Stimulated activated CD8-positive, alpha-beta memory T cell treated with anti-CD3 and anti-CD28 coated beads, Interleukin-12 subunit alpha, Interleukin-12 subunit beta, amount 100 ng/mL, for 4 hours (primary cell): ENCODE measurements around the gene ZNF576.
A peak's percentile ranks its signal among the peaks of the same experiment; 100 is the strongest.
"Not testable (repeated sequence)": the region's sequence is repeated elsewhere in the genome, so short reads cannot be mapped to it uniquely, and the experiment has no call there.

Experiments
- DNase-seq: peaks from one replicate; pipeline ENCODE4 v3.0.0-alpha.2; 2020; ENCODE audit warnings: low read depth

ZNF576 gene

GRCh38 chr19:43595999-43596841 lies at the start of gene ZNF576, which contains the start of gene IRGQ:
Gene ZNF576 (plus strand): TSS chr19:43596595. CDS start chr19:43597109, 514 bp downstream.
Gene IRGQ (minus strand): TSS chr19:43596134. CDS start chr19:43595338, 796 bp downstream.
- DNase-seq, result peak; percentile 100

DNA sequence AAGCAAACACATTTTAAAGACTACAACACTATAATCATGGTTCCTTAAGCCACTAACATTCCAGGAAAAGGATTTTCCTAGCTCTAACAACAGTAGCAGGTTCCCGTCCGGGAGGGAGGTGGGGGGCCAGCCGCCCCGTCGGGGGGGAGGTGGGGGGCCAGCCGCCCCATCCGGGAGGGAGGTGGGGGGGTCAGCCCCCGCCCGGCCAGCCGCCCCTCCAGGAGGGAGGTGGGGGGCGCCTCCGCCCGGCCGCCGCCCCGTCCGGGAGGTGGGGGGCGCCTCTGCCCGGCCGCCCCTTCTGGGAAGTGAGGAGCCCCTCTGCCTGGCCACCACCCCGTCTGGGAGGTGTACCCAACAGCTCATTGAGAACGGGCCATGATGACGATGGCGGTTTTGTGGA lies 48.5 kb upstream of the ZNF576 start:
- DNase-seq, result not testable (repeated sequence)

GRCh38 chr19:43548706-43549105 lies 47.7 kb upstream of the ZNF576 start:
- DNase-seq, result no peak

GRCh38 chr19:43551399-43552197 lies 44.8 kb upstream of the ZNF576 start:
- DNase-seq, result no peak

DNA sequence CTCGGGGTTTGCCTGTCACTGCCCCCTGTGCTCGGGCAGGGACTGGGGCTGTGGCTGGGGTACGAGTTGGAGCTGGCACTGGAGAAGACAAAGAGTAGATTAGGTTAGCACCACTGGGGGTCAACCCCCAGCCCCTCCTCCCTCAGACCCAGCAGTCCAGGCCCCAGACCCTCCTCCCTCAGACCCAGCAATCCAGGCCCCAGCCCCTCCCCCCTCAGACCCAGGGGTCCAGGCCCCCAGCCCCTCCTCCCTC lies 44.3 kb upstream of the ZNF576 start:
- no peak for DNase-seq

GRCh38 chr19:43552616-43553015 lies 43.8 kb upstream of the ZNF576 start:
- DNase-seq, result no peak

- no peak for DNase-seq
Measured at GRCh38 chr19:43553656-43554055, 42.7 kb upstream of the ZNF576 start.

DNA sequence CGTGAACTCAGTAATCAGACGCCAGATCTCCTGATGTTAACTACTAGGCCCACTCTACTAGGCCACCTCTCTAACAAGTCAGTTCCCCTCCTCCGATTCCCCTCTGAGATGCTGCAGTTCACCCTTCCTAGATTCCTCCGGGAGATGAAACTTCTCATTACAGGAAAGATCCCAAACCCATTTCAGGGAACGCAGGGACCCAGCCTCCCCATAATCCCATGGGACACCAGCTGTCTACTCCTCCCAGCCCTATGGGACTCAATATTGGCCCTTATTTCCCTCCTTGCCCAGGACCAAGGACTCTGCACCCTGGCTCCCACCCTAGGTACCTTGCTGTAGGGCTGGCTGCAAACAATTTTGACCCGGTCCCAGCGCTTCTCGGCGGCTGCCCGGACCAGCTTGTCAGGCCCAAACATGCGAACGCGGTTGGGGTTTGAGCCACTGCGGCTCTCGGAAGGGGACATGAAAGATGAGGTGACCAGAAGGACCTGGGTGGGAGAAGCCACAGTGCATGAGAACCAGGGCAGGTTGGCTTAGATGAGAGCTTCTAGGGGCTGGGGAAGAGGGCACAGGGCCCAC lies 42.0 kb upstream of the ZNF576 start:
- DNase-seq, result no peak

DNA sequence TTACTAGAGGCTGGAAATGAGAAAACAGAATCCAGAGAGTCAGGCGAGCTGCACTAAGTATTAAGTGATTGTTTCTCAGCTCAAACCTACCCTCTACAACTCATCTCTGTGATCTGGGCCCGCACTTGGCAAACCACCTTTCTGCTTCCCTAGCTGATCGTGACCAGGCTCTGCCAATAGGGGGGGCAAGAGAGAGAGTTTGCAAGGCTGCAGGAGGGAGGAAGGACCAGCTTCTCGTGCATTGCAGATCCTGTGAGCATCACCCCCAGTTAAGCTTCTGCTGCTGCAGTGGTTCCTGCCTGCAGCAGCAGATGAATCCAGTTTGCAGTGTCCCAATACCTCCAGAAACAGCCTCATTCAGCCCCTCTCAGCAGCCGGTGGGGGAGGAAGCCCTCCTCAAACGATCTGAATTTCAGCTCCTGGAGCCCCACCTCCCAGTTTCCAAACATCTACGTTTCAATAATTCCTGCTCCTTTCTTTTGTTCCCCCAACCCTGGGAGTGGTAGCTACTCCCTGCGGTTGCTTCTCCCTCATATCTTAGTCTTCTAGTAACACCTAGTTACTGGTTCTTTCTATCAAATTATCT lies 41.1 kb upstream of the ZNF576 start:
- peak; percentile 60 for DNase-seq

- DNase-seq, result no peak
Measured at GRCh38 chr19:43560687-43561086, 35.7 kb upstream of the ZNF576 start.

DNA sequence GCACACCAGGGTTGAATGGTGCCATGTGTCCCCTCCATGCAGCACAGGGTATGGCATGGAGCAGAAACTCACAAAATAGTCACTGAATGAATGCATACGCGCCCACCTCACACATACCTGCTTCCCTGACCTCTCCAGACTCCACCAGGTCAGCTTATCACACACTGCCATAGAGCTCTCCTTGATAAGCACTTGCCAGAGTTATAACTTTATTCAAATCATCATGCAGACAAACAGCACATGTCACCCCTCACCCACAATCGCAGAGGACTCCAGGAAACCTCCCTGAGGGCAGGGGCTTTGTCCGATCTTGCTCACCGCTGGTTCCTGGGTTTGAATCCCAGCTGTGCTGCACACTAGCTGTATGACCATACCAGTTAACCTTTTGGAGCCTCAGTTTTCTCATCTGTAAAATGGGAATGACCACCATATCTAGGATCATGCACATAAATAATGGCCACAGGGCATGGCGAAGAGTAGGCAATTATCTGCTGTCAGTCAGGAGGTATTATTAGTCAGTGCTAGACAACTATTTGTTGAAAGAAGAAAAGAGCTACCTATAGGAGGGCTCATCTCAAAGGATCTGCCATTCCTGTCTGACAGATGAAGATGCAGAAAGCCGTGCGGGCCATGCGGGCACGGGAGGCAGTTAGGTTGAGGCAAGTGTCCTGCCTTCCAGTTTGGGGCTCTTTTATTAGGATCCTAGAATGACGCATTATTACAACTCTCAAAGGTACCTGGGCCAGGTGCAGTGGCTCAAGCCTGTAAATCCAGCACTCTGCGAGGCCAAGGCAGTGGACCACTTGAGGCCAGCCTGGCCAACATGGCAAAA lies 35.0 kb upstream of the ZNF576 start:
- DNase-seq, result no peak

GRCh38 chr19:43562226-43562697 lies 34.1 kb upstream of the ZNF576 start:
- no peak for DNase-seq

- peak; percentile 71 for DNase-seq
Measured at GRCh38 chr19:43562698-43563241, 33.6 kb upstream of the ZNF576 start.

GRCh38 chr19:43563816-43564457 lies 32.5 kb upstream of the ZNF576 start:
- no peak for DNase-seq

GRCh38 chr19:43564800-43565199 lies 31.6 kb upstream of the ZNF576 start:
- no peak for DNase-seq

- DNase-seq, result no peak
Measured at GRCh38 chr19:43569657-43570056, 26.7 kb upstream of the ZNF576 start.

GRCh38 chr19:43570174-43570791 lies 26.1 kb upstream of the ZNF576 start:
- no peak for DNase-seq

DNA sequence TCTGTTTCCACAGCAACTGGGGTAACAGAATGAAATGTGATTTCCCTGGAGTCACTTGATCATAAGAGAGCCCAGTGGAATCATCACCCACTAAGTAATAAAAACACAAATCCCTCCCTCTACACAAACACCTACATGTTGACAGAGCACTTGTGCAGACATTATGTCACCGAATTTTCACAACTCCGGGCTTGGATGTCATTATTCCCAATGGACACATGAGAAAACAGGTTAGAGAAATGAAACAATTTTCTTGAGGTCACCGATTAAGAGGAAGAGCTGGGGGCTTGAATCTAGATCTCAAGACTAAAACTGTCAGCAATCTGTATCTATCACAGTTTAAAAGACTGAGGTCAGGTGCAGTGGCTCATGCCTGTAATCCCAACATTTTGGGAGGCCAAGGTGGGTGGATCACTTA lies 24.2 kb upstream of the ZNF576 start:
- no peak for DNase-seq

DNA sequence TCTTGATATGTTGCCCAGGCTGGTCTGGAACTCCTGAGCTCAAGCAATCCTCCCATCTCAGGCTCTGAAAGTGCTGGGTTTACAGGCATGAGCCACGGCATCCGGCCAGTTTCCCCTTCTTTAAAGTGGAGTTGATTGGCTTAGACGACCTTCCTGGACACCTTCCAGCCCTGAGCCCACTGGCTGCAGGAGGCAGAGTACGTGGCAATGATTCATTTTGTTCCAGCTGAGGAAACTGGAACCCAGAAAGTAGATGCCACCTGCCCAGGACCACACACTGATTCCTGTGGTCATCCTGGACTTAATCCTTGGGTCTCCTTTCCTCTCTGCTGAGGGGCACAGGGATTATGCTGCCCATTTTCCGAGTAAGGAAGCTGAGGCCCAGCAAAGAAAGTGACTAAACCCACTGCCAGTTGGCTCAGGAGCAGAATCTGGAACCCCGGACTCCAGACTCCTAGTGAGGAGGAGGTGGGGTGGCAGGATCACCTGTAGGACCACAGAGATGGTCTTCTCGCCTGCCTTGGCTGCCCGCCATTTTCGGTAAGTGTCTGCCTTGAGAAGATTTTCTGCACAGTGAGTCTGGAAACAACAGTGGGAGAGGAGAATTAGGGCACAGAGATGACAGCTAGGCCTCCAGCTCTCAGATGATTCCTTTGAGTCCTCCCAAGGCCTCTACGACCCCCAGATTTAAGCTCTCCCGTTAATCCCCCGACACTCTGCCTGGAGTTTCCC lies 21.8 kb upstream of the ZNF576 start:
- DNase-seq, result no peak
